Kidney (tissue), 14 donors: Measurements from ENCODE around the gene SBF2. TPM values are rescaled to one million over a fixed set of nuclear protein-coding genes. Genes with fewer than 3 reads are reported as not detected.

Source experiments
- DNase-seq, 5 donors: peaks; one replicate each; pipeline ENCODE4 v3.0.0-alpha.2; 2013 to 2020
- FAIRE-seq: peaks from 2 replicates; lab custom pipeline; 2012; peaks lifted over from hg19 to GRCh38; lab: Jason Lieb, UNC
- H3K27ac ChIP-seq, 2 donors: one replicate each; pipeline ENCODE4 v1.7.0; 2013; ENCODE audit warnings: low read depth in 2 of 2, low read length in 2 of 2, inconsistent platforms in 1 of 2
- H3K27me3 ChIP-seq: one replicate; pipeline ENCODE4 v1.7.1; 2013; ENCODE audit warnings: low read length, inconsistent platforms; ENCODE audit not compliant: control insufficient read depth, insufficient read depth
- H3K36me3 ChIP-seq, 3 donors: one replicate each; pipeline versions ENCODE4 v1.7.0 to v1.7.1; 2013; ENCODE audit warnings: low read length in 3 of 3, control low read depth in 1 of 3, inconsistent platforms in 1 of 3; ENCODE audit not compliant: insufficient read depth in 3 of 3, control insufficient read depth in 2 of 3
- H3K4me1 ChIP-seq, 3 donors: one replicate each; pipeline versions ENCODE4 v1.7.0 to v1.7.1; 2013; ENCODE audit warnings: low read length in 3 of 3, inconsistent platforms in 1 of 3, low read depth in 1 of 3; ENCODE audit not compliant: control insufficient read depth in 2 of 3, insufficient read depth in 2 of 3
- H3K4me3 ChIP-seq, 3 donors: one replicate each; pipeline versions ENCODE4 v1.7.0 to v1.8.1; 2013; ENCODE audit warnings: low read length in 3 of 3, control low read depth in 1 of 3, inconsistent platforms in 1 of 3
- H3K9ac ChIP-seq, 3 donors: one replicate each; pipeline versions ENCODE4 v1.7.0 to v1.7.1; 2013; ENCODE audit warnings: low read length in 3 of 3, control low read depth in 1 of 3, inconsistent platforms in 1 of 3
- H3K9me3 ChIP-seq, 3 donors: one replicate each; pipeline versions ENCODE4 v1.7.0 to v1.7.1; 2013; ENCODE audit warnings: low read length in 3 of 3, control low read depth in 1 of 3, inconsistent platforms in 1 of 3; ENCODE audit not compliant: control insufficient read depth in 2 of 3, insufficient read depth in 1 of 3
- intact Hi-C: fragments of 100-400 bp; cut with DNase I; formaldehyde crosslinking; loops from one replicate; pipeline ENCODE4 v1.11.1; 2022
- polyA plus RNA-seq: library from polyadenylated mRNA; stranded (reverse); fragments of 350-450 nt; fragmentation: Illumina TruSeq; extraction: RNeasy Lipid Tissue Mini Kit (QIAGEN cat#74804); gene quantifications from one replicate; pipeline ENCODE4 v1.2.3, GENCODE V29; 2014; ENCODE audit warnings: low read depth, low replicate concordance; ENCODE audit not compliant: insufficient read depth
- total RNA-seq: library from RNA; stranded (reverse); fragmentation: NEBNext Ultra II Directional; extraction: Animal tissue kit (Norgen Biotek cat#: 25700); gene quantifications from one replicate; pipeline ENCODE4 v1.2.1, GENCODE V29; 2021
- TF ChIP-seq, protein P1 (sequence below): IDR thresholded peaks from 3 replicates; pipeline ENCODE4 v1.5.1; 2012; ENCODE audit warnings: mild to moderate bottlenecking, moderate library complexity, borderline replicate concordance; ENCODE audit not compliant: insufficient read depth; ENCODE audit errors: extremely low read depth
- donor health status: control.
- donor health status: control.
- donor health status: control.
- donor health status: control.
- donor health status: control.
- donor health status: DM: yes; HTN: yes; CAD: no.
- donor health status: Normal renal cell carcinoma (clear cell type).

SBF2 gene
- total and polyA plus RNA-seq, 2 donors from 2014 or later: 13.1 to 55.4 TPM

- no peak for FAIRE-seq
- no peaks in the 10 kb centered on the region for H3K27me3 ChIP-seq
- H3K9ac ChIP-seq: peak overlapping the region; percentile 70 to 90 (median 86)
- TF ChIP-seq, protein P1, sequence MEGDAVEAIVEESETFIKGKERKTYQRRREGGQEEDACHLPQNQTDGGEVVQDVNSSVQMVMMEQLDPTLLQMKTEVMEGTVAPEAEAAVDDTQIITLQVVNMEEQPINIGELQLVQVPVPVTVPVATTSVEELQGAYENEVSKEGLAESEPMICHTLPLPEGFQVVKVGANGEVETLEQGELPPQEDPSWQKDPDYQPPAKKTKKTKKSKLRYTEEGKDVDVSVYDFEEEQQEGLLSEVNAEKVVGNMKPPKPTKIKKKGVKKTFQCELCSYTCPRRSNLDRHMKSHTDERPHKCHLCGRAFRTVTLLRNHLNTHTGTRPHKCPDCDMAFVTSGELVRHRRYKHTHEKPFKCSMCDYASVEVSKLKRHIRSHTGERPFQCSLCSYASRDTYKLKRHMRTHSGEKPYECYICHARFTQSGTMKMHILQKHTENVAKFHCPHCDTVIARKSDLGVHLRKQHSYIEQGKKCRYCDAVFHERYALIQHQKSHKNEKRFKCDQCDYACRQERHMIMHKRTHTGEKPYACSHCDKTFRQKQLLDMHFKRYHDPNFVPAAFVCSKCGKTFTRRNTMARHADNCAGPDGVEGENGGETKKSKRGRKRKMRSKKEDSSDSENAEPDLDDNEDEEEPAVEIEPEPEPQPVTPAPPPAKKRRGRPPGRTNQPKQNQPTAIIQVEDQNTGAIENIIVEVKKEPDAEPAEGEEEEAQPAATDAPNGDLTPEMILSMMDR: peak; percentile 28
- peak overlapping the region; percentile 94 to 97 for H3K27ac ChIP-seq
- H3K36me3 ChIP-seq: no peaks in the 10 kb centered on the region
- peak overlapping the region; percentile 79 to 96 (median 81) for H3K4me3 ChIP-seq
- peaks cover 0 to 26% (median 13%) of the 10 kb centered on the region in 3 donors for H3K4me1 ChIP-seq
- H3K9me3 ChIP-seq: no peaks in the 10 kb centered on the region
- DNase-seq: peak; percentile 79 to 96 (median 87)
- intact Hi-C loops: no loop called here
Observed at GRCh38 chr11:9758637-9759518, 535.1 kb downstream of the SBF2 start.

GRCh38 chr11:9757809-9758636 is 536.0 kb downstream of the SBF2 start:
- DNase-seq: peak; percentile 83 to 97 (median 91)
- Histone ChIP-seq H3K27me3 (no peaks in the 10 kb centered on the region), H3K27ac (peak overlapping the region; percentile 94 to 97), H3K9me3 (no peaks in the 10 kb centered on the region), H3K36me3 (no peaks in the 10 kb centered on the region), H3K4me1 (peaks cover 0 to 26% (median 13%) of the 10 kb centered on the region in 3 donors), H3K4me3 (peak overlapping the region; percentile 79 to 96 (median 81)), H3K9ac (peak overlapping the region; percentile 70 to 90 (median 86))
- TF ChIP-seq, protein P1: peak; percentile 86
- no peak for FAIRE-seq
- intact Hi-C loops: no loop called here

DNA sequence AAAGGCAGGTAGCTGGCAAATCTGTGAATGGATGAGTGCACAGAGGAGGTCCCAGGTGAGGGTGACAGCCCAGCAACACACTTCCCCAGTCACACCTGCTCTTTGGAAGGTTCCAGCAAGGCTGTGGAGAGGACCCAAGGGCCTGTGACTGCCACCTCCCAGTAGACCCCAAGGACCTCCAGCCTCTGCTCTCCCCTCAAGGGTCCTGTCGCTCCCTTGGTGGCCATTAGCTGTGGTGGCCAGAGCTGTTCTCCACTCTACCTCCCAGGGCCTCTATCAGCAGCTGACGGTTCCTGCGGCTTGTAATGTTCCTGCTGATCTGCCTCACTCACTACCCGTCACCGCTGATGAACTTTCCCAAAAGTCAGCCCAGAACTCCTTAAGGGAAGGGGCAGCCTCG is 537.1 kb downstream of the SBF2 start:
- Histone ChIP-seq H3K9ac (no peak overlapping the region), H3K27ac (peak overlapping the region in 1 of 2 donors; percentile 20), H3K9me3 (no peaks in the 10 kb centered on the region), H3K27me3 (no peaks in the 10 kb centered on the region), H3K4me1 (peaks cover 0 to 26% (median 13%) of the 10 kb centered on the region in 3 donors), H3K36me3 (no peaks in the 10 kb centered on the region), H3K4me3 (no peak overlapping the region)
- no peak for FAIRE-seq
- intact Hi-C loops: no loop called here
- TF ChIP-seq, protein P1: no peak
- DNase-seq: no peak
